PC-9 (cell line): ENCODE measurements around the gene C11orf58.

ENCODE experiments used
- CTCF ChIP-seq: fragments of 200-600 bp; sonication (generic); conservative IDR thresholded peaks from 2 replicates; pipeline ENCODE4 v1.6.1; 2017; ENCODE audit warnings: mixed run types, antibody characterized with exemption, mild to moderate bottlenecking, moderate library complexity
- EZH2 ChIP-seq: fragments of 200-600 bp; sonication (generic); IDR thresholded peaks from 2 replicates; pipeline ENCODE4 v1.8.0; 2017; ENCODE audit warnings: antibody characterized with exemption, low read depth

- TF ChIP-seq CTCF (no peak), EZH2 (no peak)
These were observed 55.1 kb downstream of the C11orf58 start for GRCh38 chr11:16793511-16793910.
